HAP-1 (cell line): ENCODE measurements around the gene WSCD1.

Experiments used
- DNase-seq, 2 experiments: peaks; one replicate each; pipeline ENCODE4 v3.0.0-alpha.2; 2016 to 2020; ENCODE audit warnings: low spot score in 2 of 2
- H3K27me3 ChIP-seq: fragments of 250-450 bp; sonication (Bioruptor Pico); 2 replicates; pipeline ENCODE4 v1.5.1; 2020; ENCODE audit warnings: low read depth, mild to moderate bottlenecking, moderate library complexity
- H3K36me3 ChIP-seq: fragments of 250-450 bp; sonication (Bioruptor Pico); replicated peaks from 2 replicates; pipeline ENCODE4 v1.5.1; 2020; ENCODE audit warnings: mild to moderate bottlenecking
- H3K4me1 ChIP-seq: fragments of 250-450 bp; sonication (Bioruptor Pico); 2 replicates; pipeline ENCODE4 v1.5.1; 2020; ENCODE audit warnings: mild to moderate bottlenecking
- H3K4me3 ChIP-seq: fragments of 250-450 bp; sonication (Bioruptor Pico); 2 replicates; pipeline ENCODE4 v1.5.1; 2020; ENCODE audit warnings: mild to moderate bottlenecking, moderate library complexity
- H3K9me3 ChIP-seq: fragments of 250-450 bp; sonication (Bioruptor Pico); 2 replicates; pipeline ENCODE4 v1.5.1; 2020; ENCODE audit warnings: mild to moderate bottlenecking, moderate library complexity
- in situ Hi-C: fragments of 300-500 bp; cut with MboI; formaldehyde crosslinking; loops from 3 replicates; pipeline ENCODE4 v1.14.3; 2020; ENCODE audit warnings: low sequenced_read_pairs, inconsistent platforms, mixed read lengths

WSCD1 gene

DNA sequence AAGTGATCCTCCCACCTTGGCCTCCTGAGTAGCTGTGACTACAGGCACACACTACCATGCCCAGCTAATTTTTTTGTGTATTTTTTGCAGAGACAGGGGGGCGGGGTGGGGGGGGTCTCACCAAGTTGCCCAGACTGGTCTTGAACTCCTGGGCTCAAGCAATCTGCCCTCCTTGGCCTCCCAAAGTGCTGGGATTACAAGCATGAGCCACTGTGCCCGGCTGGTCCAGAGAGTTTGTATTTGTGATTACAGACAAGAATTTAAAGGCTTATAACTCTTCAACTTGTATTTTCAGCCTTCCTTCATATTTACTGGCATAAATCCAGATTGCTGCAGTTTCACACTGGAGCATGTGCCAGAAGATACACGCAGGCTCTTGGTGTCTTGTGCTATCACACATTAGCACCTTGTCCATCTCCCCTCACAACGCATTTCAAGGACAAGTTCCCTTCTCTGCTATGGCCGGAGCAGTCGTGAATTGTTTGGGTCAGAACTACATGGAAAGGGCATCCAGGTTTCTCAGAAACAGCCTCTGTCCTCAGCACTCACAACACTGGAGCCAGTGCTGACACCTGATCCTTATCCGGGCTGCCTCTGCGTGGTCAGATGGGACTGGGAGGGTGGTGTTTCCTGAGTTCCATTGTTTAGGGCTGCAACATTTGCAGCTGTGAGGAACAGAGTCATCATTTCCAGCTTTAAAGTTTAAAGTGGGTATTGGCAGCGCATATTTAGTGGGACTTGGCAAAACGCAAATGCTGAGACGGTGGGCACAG lies 28.1 kb downstream of the WSCD1 start:
- in situ Hi-C loops = no loop called here

DNA sequence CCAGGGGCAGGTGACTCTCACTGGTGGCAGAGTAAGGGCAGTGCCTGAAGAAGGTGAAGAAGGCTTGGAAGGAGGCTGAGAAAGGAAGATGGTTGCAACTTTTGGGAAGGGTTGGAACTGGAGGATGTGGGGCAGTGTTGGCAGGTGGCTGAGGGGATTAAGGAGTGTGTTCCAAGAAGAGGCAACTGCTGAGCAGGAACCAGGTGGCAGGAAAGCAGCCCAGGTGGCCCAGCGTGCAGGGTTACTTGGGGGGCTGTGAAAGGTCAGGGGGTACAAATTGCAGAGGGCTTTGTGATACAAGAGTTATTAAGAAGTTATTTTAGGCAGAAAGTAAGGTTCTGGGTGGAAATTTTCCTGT lies 28.6 kb downstream of the WSCD1 start:
- Histone ChIP-seq H3K9me3 (no peaks in the 10 kb centered on the region), H3K36me3 (peaks cover 4% of the 10 kb centered on the region), H3K27me3 (no peaks in the 10 kb centered on the region), H3K4me1 (no peaks in the 10 kb centered on the region), H3K4me3 (no peak overlapping the region)
- in situ Hi-C loops = no loop called here
- no peak for DNase-seq

More for the DNA sequence above, 28.1 kb downstream of the WSCD1 start:
- no peak for DNase-seq
- Histone ChIP-seq H3K27me3 (no peaks in the 10 kb centered on the region), H3K36me3 (peaks cover 4% of the 10 kb centered on the region), H3K4me3 (no peak overlapping the region), H3K9me3 (no peaks in the 10 kb centered on the region), H3K4me1 (no peaks in the 10 kb centered on the region)

DNA sequence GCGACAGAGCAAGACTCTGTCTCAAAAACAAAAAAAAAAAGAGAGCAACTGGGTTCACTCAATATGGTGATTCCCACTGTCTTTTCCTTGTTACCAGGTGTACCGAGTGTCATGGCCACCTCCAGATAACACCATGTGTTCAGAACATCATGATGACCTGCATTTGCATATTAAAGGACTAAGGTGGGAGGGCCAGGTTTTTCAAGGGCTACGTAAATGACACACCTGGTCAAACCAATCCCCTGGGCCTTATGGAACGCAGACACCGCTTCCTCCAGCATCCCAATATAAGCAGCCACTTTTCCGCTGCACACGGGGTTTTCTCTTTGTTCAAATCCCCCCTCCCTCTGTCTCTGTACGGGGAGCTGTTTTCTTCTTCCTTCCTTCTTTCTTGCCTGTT lies 29.3 kb downstream of the WSCD1 start:
- in situ Hi-C loops = no loop called here
- H3K36me3 ChIP-seq = peaks cover 4% of the 10 kb centered on the region
- DNase-seq = no peak
- H3K9me3 ChIP-seq = no peaks in the 10 kb centered on the region
- no peaks in the 10 kb centered on the region for H3K4me1 ChIP-seq
- H3K27me3 ChIP-seq = no peaks in the 10 kb centered on the region
- H3K4me3 ChIP-seq = no peak overlapping the region

GRCh38 chr17:6100146-6100545 lies 30.0 kb downstream of the WSCD1 start:
- H3K4me3 ChIP-seq = no peak overlapping the region
- no peaks in the 10 kb centered on the region for H3K27me3 ChIP-seq
- no peaks in the 10 kb centered on the region for H3K4me1 ChIP-seq
- in situ Hi-C loops = no loop called here
- H3K9me3 ChIP-seq = no peaks in the 10 kb centered on the region
- no peak for DNase-seq
- H3K36me3 ChIP-seq = peaks cover 4% of the 10 kb centered on the region

DNA sequence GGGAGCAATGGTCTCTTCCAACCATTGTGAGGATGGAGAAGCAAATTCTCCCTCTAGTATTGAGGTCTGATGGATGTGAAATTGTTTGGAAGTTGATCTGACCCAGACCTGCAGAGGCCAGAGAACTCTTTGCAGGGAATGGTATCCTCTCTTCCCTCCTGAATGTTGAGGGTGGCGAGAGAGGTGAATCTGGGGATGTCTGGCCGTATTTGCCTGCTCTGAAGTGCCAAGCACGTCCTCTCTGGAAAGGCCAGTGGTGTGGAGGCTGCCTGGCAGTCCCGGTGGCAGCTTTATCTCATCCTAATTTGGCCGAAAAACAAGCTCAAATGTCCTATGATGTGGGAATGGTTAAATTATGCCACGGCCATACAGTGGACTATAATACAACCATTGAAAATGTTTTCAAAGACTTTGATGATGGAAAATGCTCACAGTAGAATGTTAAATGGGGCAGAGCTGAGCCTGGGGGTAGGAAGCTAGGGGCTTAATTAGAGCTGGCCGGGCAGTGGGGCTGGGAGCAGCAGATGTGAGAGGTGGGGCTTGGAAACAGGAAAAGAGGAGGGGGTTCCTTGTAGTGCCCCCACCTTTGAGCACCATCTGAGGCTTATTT lies 30.8 kb downstream of the WSCD1 start:
- Histone ChIP-seq H3K4me1 (no peaks in the 10 kb centered on the region), H3K36me3 (peaks cover 5% of the 10 kb centered on the region; the same call in 1 of the 2 replicates), H3K4me3 (no peak overlapping the region), H3K27me3 (no peaks in the 10 kb centered on the region), H3K9me3 (no peaks in the 10 kb centered on the region)
- in situ Hi-C loops = no loop called here
- DNase-seq = no peak

GRCh38 chr17:6101706-6102105 lies 31.5 kb downstream of the WSCD1 start:
- in situ Hi-C loops = no loop called here
- Histone ChIP-seq H3K9me3 (no peaks in the 10 kb centered on the region), H3K4me3 (no peak overlapping the region), H3K36me3 (peaks cover 5% of the 10 kb centered on the region; the same call in 1 of the 2 replicates), H3K4me1 (no peaks in the 10 kb centered on the region), H3K27me3 (no peaks in the 10 kb centered on the region)
- DNase-seq = no peak

- Histone ChIP-seq H3K9me3 (no peaks in the 10 kb centered on the region), H3K4me3 (no peak overlapping the region), H3K36me3 (peaks cover 5% of the 10 kb centered on the region; the same call in 1 of the 2 replicates), H3K4me1 (no peaks in the 10 kb centered on the region), H3K27me3 (no peaks in the 10 kb centered on the region)
- in situ Hi-C loops = no loop called here
- DNase-seq = no peak
These were observed 32.4 kb downstream of the WSCD1 start for GRCh38 chr17:6102615-6103014.

DNA sequence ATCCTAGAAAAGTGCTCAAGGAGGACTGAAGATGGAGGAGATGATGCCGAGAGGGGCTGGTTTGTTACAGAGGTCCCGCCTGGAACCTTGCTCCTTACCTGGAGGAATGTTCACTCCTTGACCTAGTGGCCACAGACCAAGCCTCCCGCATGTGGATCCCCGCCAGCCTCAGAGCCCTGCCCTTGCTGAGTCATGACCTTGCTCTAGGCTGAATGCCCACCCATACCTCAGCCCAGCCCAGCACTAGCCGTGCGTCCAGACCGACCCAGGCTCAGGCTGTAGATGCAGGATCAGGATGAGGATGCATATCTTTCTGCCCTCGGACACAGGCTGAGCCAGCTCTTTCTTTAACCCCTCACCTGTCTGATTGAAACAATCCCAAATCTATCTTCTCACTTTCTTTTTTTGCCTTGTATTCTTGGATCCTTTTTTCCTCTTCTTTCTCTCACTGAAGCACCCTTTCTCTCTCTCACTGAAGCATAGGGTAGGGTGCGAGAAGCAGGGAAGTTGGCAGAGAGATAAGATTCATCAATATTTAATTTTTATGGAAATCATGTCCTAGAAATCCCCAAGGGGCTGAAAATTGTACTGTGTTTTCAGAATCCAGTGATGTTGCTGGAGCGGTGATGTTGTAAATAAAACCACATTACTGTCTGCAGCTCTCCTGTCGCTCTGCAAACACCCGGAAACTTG lies 34.9 kb downstream of the WSCD1 start:
- H3K4me3 ChIP-seq = no peak overlapping the region
- H3K4me1 ChIP-seq = no peaks in the 10 kb centered on the region
- no peak for DNase-seq
- peaks cover 5% of the 10 kb centered on the region; the same call in 1 of the 2 replicates for H3K36me3 ChIP-seq
- H3K9me3 ChIP-seq = no peaks in the 10 kb centered on the region
- no peaks in the 10 kb centered on the region for H3K27me3 ChIP-seq
- in situ Hi-C loops = no loop called here

DNA sequence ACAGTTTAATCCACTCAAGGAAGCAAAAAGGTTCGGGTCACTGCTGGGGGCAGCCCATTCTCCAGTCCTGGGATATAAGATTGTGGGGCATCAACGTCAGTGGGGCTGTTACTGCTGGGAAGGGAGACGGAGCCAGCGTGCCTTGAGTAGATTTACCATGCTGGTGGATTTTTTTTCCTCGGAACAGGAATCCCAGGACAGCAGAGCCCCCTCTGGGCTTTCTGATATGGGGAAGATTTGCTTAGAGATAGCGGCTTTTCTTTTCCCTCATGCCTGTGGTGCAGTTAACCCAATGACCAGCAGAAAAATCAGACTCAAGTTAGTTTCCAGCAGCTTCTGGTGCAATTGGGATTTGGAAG lies 35.4 kb downstream of the WSCD1 start:
- DNase-seq = no peak
- H3K27me3 ChIP-seq = no peaks in the 10 kb centered on the region
- H3K4me1 ChIP-seq = no peaks in the 10 kb centered on the region
- in situ Hi-C loops = no loop called here
- H3K36me3 ChIP-seq = peaks cover 5% of the 10 kb centered on the region; the same call in 1 of the 2 replicates
- H3K9me3 ChIP-seq = no peaks in the 10 kb centered on the region
- H3K4me3 ChIP-seq = no peak overlapping the region

- no peak for DNase-seq
- Histone ChIP-seq H3K9me3 (no peaks in the 10 kb centered on the region), H3K4me3 (no peak overlapping the region), H3K4me1 (no peaks in the 10 kb centered on the region), H3K36me3 (peaks cover 5% of the 10 kb centered on the region; the same call in 1 of the 2 replicates), H3K27me3 (no peaks in the 10 kb centered on the region)
- in situ Hi-C loops = no loop called here
These were observed 36.0 kb downstream of the WSCD1 start for GRCh38 chr17:6106212-6106611.

GRCh38 chr17:6107791-6108190 lies 37.6 kb downstream of the WSCD1 start:
- peaks cover 5% of the 10 kb centered on the region; the same call in 1 of the 2 replicates for H3K36me3 ChIP-seq
- H3K4me3 ChIP-seq = no peak overlapping the region
- no peaks in the 10 kb centered on the region for H3K4me1 ChIP-seq
- in situ Hi-C loops = no loop called here
- no peaks in the 10 kb centered on the region for H3K27me3 ChIP-seq
- H3K9me3 ChIP-seq = no peaks in the 10 kb centered on the region
- no peak for DNase-seq

- Histone ChIP-seq H3K9me3 (no peaks in the 10 kb centered on the region), H3K36me3 (peaks cover 5% of the 10 kb centered on the region; the same call in 1 of the 2 replicates), H3K4me3 (no peak overlapping the region), H3K4me1 (no peaks in the 10 kb centered on the region), H3K27me3 (no peaks in the 10 kb centered on the region)
- in situ Hi-C loops = no loop called here
- DNase-seq = no peak
These were observed 38.2 kb downstream of the WSCD1 start for GRCh38 chr17:6108382-6108781.

DNA sequence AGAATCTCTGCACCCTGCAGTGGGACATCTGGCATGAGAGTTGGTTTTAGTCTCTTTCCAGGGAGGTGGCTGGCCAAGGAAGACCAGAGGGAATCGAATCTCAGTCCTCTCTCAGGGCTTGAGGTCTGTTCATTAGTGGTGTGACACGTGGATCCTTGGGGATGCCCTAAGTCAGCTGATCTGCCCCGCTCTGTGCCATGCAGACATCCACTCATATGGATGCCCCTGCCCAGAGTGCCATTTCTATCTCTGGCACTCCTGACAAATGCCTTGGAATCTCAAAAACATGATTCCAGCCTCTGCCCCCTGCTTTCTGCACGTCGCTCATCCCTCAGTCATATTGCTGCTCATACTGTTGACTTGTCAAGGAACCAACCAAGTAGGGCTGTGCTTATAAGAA lies 38.8 kb downstream of the WSCD1 start:
- Histone ChIP-seq H3K4me1 (no peaks in the 10 kb centered on the region), H3K27me3 (no peaks in the 10 kb centered on the region), H3K36me3 (peaks cover 5% of the 10 kb centered on the region; the same call in 1 of the 2 replicates), H3K9me3 (no peaks in the 10 kb centered on the region), H3K4me3 (no peak overlapping the region)
- in situ Hi-C loops = no loop called here
- DNase-seq = no peak

GRCh38 chr17:6109536-6109935 lies 39.4 kb downstream of the WSCD1 start:
- no peaks in the 10 kb centered on the region for H3K9me3 ChIP-seq
- peaks cover 5% of the 10 kb centered on the region; the same call in 1 of the 2 replicates for H3K36me3 ChIP-seq
- H3K4me3 ChIP-seq = no peak overlapping the region
- H3K4me1 ChIP-seq = no peaks in the 10 kb centered on the region
- DNase-seq = no peak
- in situ Hi-C loops = no loop called here
- no peaks in the 10 kb centered on the region for H3K27me3 ChIP-seq
